ENCODE data around the gene BTBD9.

Gene BTBD9

DNA sequence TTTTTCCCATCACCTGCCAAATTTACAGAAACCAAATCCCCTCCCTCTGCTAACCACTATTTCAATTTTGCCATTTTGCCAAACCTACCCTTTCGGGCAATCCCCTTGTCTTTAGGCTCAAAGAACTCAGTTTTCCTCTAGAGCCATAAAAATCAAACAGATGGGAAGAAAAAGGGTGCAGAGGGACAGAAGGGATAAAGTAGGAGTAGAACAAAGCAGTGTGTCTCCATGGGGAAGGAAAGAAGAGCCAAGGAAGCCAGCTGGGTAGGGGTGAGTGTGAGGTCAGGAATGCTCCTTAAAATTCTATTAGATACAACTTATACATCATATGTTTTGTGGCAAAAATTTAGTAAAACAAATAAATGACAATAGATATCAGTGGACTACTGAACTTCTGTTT is 316.5 kb downstream of the BTBD9 start:
- no peak for DNase-seq

DNA sequence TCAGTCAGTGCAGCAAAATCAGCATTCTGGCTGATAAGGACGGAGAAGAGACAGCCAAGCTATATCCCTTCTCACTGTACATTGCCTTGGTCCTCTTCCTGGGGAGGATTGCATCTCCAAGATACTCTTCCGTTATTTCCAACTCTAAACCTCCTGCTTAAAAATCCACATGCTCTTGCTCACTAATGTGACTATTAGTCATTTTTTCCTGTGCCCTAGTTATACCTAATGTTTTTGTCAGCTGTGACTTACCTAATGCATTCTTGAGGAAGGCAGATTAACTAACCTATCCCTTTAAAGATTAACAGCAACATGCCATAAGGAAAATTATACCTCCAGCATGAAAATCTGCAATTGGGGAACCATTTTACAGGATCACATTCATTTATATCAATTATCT is 317.6 kb downstream of the BTBD9 start:
- no peak for DNase-seq

DNA sequence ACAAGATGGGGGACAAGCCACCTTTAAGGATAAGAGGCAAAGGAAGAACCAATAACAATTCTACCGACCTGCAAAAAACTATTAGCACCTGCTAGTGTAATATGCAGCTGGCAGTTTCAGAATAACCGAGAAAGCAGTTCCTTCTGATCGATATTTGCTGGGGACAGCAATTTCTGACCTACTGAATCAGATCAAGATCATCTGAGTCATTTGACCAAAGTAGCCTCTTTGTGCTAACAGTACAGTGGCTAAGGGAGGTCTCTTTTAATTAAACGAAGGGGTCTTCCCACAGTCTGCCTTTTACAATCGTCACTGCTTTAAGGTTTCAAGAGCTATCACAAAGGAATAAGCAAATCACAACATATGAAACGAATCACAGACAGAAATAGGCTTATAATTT is 318.9 kb downstream of the BTBD9 start:
- no peak for DNase-seq

DNA sequence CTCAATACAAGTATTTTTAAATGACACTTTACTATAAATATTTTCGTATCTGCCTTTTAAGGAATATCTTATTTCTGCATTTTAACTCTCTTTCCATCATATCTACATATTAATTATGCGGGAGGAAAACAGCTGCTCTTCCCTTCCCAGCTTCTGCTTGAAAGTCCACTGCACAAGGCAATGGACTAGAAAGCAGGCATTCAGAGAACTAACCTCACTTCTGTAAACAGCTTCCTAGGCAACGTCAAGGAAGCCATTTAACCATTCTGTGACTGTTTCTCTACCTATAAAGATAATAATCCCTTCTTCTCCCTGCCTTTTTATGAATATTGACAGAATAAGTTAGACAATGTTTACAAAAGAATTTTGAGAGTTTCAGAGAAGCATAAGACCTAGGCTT is 319.4 kb downstream of the BTBD9 start:
- no peak for DNase-seq

DNA sequence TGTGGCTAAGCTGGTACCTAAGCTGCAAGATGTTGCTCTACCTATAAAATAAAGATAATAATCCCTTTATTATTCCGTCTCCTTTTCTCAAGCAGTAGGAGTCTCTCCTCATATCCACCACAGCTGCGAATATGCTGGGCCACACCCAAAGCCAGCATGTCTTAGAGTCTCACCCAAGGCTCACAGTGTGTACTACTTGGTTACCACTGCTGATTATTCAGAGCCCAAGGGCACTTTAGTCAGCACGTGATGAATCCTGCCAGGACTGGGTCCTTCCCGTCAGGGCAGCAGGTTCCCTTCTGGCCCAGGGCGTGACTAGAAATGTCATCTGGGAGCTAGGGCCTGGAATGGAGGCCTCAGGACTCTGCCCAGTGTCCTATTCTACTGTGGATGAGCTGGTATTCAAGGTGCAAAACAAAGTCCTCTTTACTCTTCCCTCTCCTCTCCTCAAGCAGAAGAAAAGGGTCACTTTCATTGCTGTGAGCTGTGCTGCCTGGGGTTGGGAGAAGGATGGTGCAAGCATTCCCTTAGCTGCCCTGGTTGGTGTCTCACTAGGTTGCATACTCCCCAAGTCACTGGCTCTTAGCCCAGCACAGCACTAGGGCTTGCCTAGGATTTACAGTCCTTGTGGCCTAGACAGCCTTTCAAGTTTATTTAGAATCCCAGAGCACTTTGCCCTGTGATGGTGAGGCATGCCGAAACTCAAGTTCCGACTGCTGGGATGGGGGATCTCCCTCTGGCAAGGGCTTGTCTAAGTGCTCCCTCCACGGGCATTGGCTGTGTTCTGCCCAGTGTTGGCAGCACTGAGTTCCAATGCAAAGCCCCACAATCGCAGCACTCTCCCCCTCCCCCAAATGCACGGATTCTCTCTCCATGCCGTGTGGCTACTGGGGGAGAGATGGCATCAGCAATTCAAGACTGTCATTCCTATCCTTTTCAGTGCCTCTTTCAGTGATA is 320.2 kb downstream of the BTBD9 start:
- DNase-seq, result no peak

DNA sequence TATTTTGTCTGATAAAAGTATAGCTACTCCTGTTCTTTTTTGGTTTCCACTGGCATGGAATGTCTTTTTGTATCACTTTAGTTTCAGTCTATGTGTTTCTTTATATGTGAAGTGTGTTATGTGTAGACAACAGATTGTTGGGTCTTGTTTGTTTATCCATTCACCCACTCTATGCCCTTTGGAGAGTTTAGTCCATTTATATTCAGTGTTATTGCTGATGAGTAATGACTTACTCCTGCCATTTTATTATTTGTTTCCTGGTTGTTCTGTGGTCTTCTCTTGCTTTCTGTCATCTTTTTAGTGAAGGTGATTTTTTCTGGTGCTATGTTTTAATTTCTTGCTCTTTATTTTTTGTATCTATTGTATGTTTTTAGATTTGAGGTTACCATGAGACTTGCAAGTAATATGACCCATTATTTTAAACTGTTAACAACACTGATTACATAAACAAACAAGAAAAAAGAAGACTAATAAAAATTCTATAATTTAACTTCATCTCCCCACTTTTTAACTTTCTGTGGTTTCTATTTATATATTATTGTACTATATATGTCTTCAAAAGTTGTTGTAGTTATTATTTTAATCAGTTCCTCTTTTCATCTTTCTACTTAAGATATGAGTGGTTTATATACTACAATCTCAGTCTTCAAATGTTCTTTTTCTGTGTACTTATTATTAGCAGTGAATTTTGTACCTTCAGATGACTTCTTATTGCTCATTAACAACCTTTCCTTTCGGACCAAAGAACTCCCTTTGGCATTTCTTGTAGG is 323.4 kb downstream of the BTBD9 start:
- DNase-seq, result no peak

DNA sequence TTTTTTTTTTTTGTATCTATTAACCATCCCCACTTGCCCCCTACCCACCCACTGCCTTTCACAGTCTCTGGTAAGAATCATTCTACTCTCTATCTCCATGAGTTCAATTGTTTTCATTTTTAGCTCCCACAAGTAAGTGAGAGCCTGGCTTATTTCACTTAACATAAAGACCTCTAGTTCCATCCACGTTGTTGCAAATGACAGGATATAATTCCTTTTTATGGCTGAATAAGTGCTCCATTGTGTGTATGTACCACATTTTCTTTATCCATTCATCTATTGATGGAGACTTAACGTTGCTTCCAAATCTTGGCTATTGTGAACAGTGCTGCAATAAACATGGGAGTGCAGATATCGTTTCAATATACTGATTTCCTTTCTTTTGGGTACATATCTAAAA is 328.5 kb downstream of the BTBD9 start:
- no peak for DNase-seq

DNA sequence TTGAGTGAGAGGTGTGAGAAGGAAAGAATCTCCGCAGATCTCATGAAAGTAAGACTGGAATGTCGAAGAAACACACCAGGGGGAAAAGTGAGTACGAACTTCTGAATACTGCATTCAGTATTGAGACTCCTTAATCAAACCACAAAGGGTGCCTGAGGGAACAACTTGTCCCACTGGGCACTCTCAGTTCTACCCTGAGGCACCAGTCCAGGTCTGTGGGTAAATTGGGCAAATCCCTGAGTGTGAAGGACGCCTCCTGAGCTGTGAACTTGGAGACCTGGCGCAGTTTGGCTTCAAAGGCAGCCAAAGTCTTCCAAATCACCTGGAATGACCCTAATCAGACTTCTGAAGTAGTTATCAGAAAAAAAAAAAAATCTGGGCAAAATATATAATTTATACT is 329.7 kb downstream of the BTBD9 start:
- DNase-seq, result no peak

DNA sequence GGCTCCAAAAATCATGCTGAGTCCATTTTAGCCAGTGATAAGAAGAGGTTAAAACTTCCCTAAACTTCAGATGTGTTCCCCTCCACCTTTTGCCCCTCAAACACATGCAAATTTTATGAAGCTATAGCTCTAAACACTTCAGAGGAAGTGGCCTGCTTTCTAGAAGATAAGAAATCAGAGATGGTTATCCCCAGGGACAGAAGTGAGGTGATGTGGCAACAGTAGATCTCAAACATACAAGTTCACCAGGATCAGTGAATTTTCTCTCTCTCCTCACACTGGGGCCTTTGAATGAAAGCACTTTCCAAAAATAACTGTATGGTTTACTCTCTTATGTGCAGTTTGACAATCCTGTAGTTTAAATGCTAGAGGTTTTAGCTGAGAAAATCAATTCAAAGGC is 332.0 kb downstream of the BTBD9 start:
- no peak for DNase-seq

DNA sequence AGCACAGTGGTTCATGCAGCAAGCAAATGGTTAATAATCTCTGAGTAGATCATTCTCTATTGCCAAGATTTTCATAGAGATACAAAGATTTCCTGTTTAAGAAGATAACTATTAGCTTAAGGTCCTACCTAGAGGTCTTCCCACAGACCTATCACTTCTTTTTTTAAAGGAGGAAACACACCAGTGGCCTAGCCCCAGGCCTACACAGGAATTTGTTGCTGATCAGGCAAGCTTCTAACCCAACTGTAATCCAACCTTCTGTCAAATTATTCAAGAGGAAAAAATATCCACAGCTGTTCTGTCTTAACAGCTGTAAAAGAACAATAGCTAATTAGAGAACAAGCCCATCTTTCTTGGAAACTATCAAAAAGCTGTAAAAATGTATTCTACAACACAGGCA is 332.8 kb downstream of the BTBD9 start:
- no peak for DNase-seq

DNA sequence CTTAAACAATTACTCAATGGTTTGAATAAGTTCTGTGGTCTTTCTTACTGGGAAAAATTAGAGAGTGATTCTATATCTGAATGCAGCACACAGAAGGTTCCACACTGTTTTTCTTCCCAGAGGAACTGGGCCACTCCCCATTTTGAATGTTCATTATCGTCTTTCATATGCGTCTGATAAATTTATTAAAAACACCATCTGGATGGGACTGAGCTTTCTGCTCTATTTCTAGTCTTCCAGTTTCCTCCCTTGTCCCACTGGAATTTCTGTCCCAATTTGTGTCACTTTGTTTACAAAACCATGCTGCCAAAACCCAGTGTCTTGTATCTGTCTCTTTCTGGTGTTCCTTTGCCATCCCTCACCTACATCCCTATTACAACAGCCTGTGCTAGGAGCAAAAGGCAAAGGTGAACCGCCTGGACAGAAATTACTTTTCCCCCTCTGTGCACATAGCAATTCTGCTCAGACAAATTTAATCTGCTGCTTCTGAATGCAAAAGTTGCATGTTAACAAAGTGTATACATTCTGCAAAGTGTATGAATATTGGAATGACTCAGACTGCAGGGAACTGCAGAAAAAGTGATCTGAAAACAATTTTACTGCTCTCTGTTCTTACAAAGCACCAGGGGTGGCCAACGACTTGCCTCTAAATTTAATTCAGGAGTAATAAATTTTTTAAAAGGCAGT is 333.6 kb downstream of the BTBD9 start:
- no peak for DNase-seq

DNA sequence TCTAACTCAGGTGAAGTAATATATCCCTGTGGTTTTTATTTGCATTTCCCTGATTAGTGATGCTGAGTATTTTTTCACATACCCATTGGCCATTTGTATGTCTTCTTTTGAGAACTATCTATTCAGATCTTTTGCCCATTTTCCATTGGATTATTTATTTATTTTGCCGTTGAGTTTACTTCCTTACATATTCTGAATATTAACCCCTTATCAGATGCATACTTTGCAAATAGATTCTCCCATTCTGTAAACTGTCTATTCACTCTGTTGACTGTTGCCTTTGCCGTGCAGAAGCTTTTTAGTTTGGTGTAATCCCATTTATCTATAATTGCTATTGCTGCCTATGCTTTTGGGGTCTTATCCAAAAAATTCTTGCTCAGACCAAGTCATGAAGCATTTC is 336.9 kb downstream of the BTBD9 start:
- no peak for DNase-seq

DNA sequence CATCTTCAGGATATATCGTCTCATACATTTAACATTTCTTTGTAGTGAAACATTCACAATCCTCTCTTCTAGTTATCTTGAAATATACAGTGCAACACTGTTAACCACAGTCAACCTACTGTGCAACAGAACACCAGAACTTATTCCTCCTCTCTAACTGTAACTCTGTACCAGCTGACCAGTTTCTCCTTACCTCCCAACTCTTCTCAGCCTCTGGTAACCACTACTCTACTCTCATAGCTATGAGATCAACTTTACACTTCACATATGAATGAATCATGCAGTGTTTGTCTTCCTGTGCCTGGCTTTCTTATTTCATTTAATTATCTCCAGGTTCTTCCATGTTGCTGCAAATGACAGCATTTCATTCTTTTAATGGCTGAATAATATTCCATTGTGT is 337.6 kb downstream of the BTBD9 start:
- no peak for DNase-seq

DNA sequence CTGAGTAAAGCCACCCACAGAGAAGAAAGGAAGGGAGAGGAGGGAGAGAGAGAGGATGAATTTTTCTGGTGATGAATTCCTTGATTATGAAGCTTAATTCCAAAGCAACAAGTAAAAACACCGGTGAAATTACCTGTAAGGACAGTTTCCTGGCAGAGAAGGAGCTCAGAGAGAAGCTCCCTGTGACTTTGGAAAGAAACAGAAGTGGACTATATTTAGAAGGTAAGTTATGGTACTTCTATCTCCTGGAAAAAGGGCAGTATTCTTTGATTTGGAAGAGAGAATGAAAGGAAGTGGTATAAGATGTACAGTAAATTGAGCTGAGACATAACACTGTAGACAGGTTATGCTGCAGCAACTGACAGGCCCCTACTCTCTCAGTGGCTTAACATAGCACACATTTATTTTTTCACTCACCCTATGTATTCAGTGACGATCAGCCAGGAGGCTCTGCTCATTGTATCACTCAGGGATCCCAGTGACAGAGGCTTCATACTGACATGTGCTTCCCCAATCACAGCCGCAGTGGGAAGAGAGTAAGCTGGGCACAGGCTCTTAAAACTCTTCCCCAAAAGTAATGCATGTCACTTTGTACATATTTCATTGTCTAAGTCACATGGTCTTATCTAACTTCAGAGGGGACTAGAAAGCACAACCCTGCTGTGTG is 349.5 kb downstream of the BTBD9 start:
- no peak for DNase-seq

DNA sequence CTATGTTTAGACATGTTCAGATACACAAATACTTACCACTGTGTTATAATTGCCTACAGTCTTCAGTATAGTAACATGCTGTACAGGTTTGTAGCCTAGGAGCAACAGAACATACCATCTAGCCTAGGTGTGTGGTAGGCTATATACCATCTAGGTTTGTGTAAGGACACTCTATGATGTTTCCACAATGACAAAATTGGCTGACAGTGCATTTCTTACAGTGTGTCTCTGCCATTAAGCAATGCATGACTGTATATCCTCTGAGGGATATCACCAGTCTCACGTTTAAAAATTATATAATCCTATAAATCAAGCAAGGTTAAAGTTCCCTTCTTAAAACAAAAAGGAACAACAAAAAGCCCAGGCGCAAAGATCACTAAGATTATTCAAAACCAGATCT is 352.2 kb downstream of the BTBD9 start:
- no peak for DNase-seq

DNA sequence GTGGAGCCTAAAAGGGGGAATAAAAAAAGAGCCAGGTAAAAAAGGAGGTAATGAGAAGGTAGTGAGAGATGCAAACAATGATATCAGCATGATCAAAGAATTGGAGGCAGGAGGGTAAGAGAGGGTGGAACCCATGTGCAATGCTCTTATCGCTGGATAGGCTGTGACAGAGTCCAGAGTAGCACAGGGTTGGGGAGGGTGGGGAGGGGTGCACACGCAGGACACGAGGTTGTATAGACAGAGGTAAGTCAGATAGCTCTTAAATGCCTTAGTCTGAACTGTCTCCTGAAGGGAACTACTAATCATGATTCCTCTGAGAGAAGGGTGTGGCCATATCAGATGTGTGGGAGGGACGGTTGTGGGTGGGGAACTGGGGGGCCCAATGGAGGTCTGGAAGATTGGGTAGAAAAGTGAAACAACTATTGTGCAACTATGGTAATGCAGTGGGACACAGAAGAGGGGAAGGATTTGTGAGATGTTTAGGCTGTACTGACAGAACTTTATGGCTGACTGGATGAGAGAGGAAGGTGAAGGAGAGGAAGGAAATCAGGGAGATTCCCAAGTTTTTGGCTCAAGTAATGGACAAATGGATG is 354.8 kb downstream of the BTBD9 start:
- DNase-seq, result no peak

DNA sequence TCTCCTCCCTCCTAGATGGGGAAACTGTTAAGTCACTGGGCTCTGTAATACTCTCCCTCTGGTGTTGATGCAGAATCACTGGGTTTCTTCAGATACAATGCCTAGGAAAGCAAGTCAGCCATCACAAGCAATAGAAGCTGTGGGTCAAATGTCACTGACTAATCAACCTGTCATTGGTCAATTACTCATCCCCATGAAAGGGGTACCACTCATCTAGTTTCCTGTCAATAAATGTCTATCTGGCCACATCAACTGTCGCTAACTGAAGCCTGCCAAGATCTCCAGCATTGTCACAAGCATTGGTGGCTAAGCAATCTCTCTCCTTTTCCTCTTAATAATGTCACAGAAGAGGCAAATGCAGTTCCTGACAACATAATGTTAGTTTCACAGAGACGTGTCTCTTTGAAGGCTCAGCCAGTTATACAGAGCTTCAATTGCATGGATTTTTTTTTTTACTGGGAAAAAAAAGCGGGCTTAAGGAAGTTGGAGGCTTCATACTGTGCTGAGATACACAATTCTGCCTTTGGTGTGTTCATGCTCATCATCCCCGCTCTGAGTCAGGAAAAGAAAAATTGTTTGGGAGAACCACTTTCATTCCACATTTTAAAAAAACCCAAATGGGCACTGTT is 355.9 kb downstream of the BTBD9 start:
- no peak for DNase-seq

DNA sequence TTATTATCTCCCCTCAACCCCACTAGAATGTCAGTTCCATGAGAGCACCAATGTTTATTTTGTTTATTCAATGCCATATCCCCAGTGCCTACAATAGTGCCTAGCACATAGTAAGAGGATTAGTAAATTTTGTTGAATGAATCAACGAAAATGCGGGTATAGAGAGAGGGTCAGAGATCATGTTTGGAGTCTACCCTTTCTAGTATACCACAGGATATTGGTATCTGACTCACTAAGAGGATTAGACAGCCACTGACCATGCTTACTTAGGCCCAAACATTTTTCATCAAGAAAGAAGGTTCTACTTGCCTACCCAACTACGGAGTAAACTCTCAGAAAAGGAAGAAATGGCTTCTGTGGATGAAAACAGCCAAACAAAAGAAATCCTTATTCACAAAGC is 356.8 kb downstream of the BTBD9 start:
- no peak for DNase-seq

DNA sequence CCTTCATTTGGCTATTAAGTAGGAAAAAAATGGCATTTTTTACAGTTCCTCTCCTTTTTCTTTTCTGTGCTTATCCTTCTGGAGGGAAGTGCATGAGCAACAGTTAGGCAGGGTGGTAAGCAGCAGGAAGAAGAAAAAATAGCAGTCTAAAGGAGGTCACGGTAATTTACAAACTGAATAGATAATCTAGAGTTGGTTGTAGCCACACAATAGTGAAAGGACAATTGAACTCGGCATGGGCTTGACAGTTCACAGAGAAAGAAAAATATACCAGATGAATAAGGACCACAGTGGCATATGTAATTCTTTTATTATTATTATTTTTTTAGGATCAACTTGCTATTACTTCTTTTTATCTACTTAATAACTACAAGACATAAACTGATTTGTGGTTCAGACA is 358.6 kb downstream of the BTBD9 start:
- no peak for DNase-seq

DNA sequence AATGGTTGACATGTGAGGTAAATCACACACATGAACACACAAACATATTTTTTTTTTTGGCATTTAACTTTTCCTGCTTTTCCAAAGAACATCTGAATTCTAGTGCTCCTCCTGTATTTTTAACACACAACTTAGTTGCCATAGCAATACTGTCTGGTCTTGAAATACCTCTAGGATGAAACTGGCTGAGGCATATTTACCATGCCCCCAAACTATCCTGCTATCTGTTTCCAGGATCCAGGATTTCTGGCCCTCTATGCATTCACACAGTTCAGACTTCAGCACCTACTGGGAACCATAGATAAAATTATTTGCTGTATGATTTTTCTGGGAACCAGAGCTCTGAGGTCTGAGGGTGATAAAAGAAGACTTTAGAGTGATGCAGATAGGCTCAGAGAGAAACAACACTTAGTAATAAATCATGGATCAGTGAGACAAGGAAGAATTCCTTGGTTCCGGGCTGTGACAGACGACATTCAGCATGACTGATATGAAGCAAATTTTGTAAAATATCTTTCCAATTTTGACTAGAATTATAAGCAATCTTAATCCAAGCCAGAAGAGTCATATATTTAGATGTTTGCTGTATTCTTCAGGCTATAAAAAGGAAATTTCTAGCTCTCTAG is 359.7 kb downstream of the BTBD9 start:
- no peak for DNase-seq

DNA sequence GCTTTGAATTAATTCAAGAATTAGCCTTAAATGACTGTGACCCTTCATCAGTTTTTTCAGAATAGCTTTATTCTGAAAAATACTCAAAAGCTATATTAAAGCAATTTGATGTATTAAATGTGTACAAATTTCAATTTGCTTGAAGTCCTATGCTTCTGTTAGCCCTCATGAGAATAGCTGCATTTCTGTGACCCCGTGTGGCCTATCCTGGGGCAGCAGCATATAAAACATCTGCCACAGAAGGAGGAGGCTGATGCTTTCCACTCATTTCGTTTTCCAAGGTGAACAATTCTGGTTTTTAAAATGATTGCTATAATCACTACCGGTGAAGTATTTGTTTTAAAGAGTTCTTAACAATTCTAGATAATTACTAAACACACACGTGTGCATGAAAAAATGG is 360.3 kb downstream of the BTBD9 start:
- no peak for DNase-seq

DNA sequence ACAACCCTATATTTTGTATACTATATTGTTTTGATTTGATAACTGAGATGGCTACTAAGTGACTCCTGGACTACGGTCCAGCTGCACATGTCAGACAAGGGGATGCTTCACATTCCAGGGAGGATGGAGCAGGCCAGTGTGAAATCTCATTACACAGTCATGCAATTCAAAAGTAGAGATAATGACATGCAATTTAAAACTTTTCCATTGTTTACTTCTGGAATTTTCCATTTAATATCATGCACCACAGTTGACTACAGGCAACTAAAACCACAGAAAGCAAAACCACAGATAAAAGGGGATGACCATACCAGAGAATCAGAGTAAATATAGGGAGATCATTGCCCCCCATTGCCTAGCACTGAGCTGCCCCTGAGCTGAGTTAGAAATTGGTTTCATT is 366.4 kb downstream of the BTBD9 start:
- no peak for DNase-seq
